ENCODE measurements around the gene PITPNC1.

Gene PITPNC1

DNA sequence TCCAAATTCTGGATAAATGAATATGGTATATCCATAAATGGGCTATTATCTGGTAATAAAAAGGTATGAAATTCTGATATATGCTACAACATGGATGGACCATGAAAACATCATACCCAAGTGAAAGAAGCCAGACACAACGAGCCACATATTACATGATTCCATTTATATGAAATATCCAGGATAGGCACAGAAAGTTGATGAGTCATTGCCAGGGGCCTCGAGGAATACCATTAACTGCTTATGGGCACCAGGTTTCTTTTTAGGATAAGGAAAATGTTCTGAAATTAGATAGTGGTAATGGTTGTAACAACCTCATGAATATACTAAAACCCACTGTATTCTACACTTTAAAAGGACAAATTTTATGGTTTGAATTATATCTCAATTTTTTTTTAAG is 123.2 kb downstream of the PITPNC1 start:
- no peak overlapping the region for H3K4me3 ChIP-seq (ENCODE audit: low read depth, low read length)
- TF ChIP-seq, protein P1, sequence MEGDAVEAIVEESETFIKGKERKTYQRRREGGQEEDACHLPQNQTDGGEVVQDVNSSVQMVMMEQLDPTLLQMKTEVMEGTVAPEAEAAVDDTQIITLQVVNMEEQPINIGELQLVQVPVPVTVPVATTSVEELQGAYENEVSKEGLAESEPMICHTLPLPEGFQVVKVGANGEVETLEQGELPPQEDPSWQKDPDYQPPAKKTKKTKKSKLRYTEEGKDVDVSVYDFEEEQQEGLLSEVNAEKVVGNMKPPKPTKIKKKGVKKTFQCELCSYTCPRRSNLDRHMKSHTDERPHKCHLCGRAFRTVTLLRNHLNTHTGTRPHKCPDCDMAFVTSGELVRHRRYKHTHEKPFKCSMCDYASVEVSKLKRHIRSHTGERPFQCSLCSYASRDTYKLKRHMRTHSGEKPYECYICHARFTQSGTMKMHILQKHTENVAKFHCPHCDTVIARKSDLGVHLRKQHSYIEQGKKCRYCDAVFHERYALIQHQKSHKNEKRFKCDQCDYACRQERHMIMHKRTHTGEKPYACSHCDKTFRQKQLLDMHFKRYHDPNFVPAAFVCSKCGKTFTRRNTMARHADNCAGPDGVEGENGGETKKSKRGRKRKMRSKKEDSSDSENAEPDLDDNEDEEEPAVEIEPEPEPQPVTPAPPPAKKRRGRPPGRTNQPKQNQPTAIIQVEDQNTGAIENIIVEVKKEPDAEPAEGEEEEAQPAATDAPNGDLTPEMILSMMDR (IDR thresholded peaks at IDR 0.05; ENCODE audit: insufficient read depth, low read depth, low read length, missing control alignments) = no peak
- no peak for DNase-seq (ENCODE audit: low read depth)

DNA sequence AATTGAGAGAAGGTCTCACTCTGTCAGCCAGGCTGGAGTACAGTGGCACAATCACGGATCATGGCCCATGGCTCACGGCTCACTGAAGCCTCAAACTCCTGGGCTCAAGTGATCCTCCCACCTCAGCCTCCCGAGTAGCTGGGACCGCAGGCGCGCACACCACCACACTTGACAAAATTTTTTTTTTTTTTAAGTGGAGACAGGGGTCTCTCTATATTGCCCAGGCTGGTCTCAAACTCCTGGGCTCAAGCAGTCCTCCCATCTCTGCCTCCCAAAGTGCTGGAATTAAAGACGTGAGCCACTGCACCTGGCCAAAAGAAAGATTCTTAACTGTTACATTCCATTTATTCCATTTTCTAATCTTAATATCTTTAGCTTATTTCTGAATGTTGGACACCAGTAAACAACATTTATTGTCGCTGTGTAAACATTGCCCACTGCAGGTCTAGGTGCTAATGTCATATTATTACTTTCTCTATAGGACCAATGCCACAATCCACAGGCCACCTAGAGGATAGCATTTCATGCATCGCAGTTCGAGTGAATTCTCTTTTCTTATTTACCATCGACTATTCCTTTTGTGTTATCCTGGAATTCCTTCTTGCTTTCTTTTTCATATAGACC is 123.7 kb downstream of the PITPNC1 start:
- no peak overlapping the region for H3K4me3 ChIP-seq (ENCODE audit: low read depth, low read length)
- no peak for DNase-seq (ENCODE audit: low read depth)
- TF ChIP-seq, protein P1 (IDR thresholded peaks at IDR 0.05; ENCODE audit: insufficient read depth, low read depth, low read length, missing control alignments) = no peak

DNA sequence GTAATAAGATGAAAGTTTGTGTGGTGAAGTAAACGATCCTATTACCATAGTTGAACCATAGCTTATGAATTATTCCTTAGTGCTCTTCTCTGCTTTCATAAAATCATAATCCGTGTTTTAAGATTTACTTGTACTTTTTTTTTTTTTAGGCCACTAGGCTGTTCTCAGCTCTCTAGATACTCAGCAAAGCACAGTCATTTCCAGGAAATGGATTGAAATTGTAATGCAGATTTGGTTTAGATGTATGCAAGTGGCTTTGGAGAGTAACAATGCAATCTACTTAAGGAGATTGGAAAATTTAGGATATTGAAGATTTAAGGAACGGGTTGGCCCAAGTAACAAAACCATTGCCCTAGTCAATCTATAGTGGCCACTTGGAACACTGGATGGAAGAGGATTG is 125.1 kb downstream of the PITPNC1 start:
- TF ChIP-seq, protein P1 (IDR thresholded peaks at IDR 0.05; ENCODE audit: insufficient read depth, low read depth, low read length, missing control alignments) = no peak
- no peak for DNase-seq (ENCODE audit: low read depth)
- H3K4me3 ChIP-seq (ENCODE audit: low read depth, low read length) = no peak overlapping the region

DNA sequence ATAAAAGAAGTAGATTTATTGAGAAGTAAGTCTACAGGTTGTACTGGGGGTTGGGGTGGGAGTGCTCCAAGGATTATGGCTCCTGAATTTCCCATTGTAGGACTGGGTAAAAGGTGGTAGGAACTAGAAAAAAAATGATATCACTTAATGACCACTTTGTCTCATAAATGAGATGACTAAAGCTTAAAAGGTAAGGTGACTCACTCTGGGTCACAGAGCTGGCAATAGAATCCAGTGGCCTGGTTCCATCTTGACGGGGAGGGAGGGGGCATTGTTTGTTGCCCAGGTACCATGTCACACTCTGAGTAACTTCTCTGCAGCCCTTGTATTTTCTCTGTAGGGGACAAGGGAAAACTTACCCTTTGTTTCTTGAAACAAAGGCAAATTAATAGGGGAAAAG is 126.1 kb downstream of the PITPNC1 start:
- H3K4me3 ChIP-seq (ENCODE audit: low read depth, low read length) = no peak overlapping the region
- TF ChIP-seq, protein P1 (IDR thresholded peaks at IDR 0.05; ENCODE audit: insufficient read depth, low read depth, low read length, missing control alignments) = no peak

DNA sequence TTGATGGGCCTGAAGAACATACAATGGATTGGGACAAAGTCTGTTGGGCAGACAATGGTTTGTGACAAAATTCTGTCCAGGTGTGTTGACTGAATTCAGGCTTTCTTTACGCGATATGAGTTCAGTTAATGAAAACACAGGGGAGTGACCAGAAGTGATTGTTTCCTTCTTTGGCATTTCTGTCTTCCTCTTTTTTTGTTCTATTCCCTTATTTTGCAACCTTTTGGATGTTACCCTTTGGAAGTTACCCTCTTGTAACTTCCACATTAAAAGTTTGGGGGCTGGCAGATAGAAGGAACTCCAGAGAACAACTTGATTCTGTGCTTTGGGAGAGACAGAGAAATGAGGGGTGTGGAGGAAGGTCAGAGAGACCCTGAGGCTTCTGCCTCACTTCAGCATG is 126.7 kb downstream of the PITPNC1 start:
- H3K4me3 ChIP-seq (ENCODE audit: low read depth, low read length) = no peak overlapping the region
- TF ChIP-seq, protein P1 (IDR thresholded peaks at IDR 0.05; ENCODE audit: insufficient read depth, low read depth, low read length, missing control alignments) = no peak
- DNase-seq (ENCODE audit: low read depth) = no peak

More for the DNA sequence above, 126.1 kb downstream of the PITPNC1 start:
- no peak for DNase-seq (ENCODE audit: low read depth)

DNA sequence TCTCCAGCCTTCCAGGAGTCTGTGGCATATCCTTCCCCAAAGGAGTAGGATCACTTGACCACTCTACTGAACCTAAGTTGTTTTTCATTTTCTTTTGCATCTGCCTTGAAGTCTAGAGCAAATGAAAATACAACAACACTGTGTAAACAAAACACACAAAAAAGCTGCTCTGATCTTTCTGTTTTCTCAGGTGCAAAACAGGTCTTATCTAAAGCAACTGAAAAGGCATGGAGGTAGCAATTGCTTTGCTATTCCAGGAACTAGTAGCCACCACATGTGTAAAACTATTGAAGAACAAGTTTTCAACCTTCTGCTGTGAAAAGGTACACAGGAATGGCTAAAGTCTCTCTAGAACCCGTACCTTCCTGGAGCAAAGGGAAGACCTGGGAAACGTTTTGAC is 127.1 kb downstream of the PITPNC1 start:
- TF ChIP-seq, protein P1 (IDR thresholded peaks at IDR 0.05; ENCODE audit: insufficient read depth, low read depth, low read length, missing control alignments) = no peak
- DNase-seq (ENCODE audit: low read depth) = no peak
- no peak overlapping the region for H3K4me3 ChIP-seq (ENCODE audit: low read depth, low read length)

DNA sequence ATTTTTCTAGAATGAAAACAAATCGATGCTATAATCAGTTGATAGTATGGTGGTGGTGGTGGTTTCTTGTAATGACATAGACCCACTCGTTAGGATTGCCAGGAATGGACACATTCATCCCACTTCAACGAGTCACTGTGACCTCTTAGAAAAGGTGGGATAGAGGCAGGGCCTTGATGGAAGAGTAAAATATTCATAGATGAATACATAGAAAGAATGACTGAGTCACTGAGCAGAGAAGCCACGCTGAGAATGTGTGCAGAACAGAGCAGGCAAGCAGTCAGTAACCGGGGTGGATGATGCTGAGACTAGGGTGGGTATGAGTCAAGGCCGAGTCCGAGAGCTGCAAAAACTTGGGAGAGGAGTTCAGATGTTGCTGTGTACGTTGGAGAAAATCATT is 129.9 kb downstream of the PITPNC1 start:
- H3K4me3 ChIP-seq (ENCODE audit: low read depth, low read length) = no peak overlapping the region
- no peak for DNase-seq (ENCODE audit: low read depth)
- TF ChIP-seq, protein P1 (IDR thresholded peaks at IDR 0.05; ENCODE audit: insufficient read depth, low read depth, low read length, missing control alignments) = no peak
